ENCODE data around the gene LMNTD2. TPM values are rescaled to one million over a fixed set of nuclear protein-coding genes. Genes with fewer than 3 reads are reported as not detected.

Gene LMNTD2
- total RNA-seq, 1 donor from 2014 or later: 0.78 TPM

- DNase-seq (ENCODE audit: low read depth): peak; percentile 58
Measured at GRCh38 chr11:554428-555226, 5.9 kb downstream of the LMNTD2 start.

- peak; percentile 15 for DNase-seq (ENCODE audit: low read depth)
Measured at GRCh38 chr11:553988-554340, 6.6 kb downstream of the LMNTD2 start.

- DNase-seq (ENCODE audit: low read depth): no peak
Measured at GRCh38 chr11:553083-553987, 7.2 kb downstream of the LMNTD2 start.

GRCh38 chr11:551596-551995, 8.9 kb downstream of the LMNTD2 start:
- DNase-seq (ENCODE audit: low read depth): no peak

GRCh38 chr11:551131-551530, 9.4 kb downstream of the LMNTD2 start:
- DNase-seq (ENCODE audit: low read depth): no peak

GRCh38 chr11:550746-551085, 9.8 kb downstream of the LMNTD2 start:
- no peak for DNase-seq (ENCODE audit: low read depth)

GRCh38 chr11:550021-550745, 10.4 kb downstream of the LMNTD2 start:
- no peak for DNase-seq (ENCODE audit: low read depth)

- no peak for DNase-seq (ENCODE audit: low read depth)
Measured at GRCh38 chr11:548700-549603, 11.6 kb downstream of the LMNTD2 start.

- DNase-seq (ENCODE audit: low read depth): no peak
Measured at GRCh38 chr11:545171-545570, 15.4 kb downstream of the LMNTD2 start.

GRCh38 chr11:544817-545166, 15.7 kb downstream of the LMNTD2 start:
- DNase-seq (ENCODE audit: low read depth): no peak

- no peak for DNase-seq (ENCODE audit: low read depth)
Measured at GRCh38 chr11:541433-541885, 19.1 kb downstream of the LMNTD2 start.

GRCh38 chr11:540583-541432, 19.7 kb downstream of the LMNTD2 start:
- no peak for DNase-seq (ENCODE audit: low read depth)

- DNase-seq (ENCODE audit: low read depth): no peak
Measured at GRCh38 chr11:539971-540481, 20.5 kb downstream of the LMNTD2 start.

- DNase-seq (ENCODE audit: low read depth): no peak
Measured at GRCh38 chr11:538431-539051, 22.0 kb downstream of the LMNTD2 start.

- DNase-seq (ENCODE audit: low read depth): no peak
Measured at GRCh38 chr11:537622-538430, 22.7 kb downstream of the LMNTD2 start.

- DNase-seq (ENCODE audit: low read depth): peak; percentile 34
Measured at GRCh38 chr11:536841-537621, 23.5 kb downstream of the LMNTD2 start, which contains the start of gene LRRC56. Gene LRRC56 (plus strand): TSS chr11:537527. CDS start chr11:540685, 3,158 bp downstream.

All from myocyte (in vitro differentiated cells).